ELF-1 (cell line): ENCODE data around the gene ZNF343.
A peak's percentile ranks its signal among the peaks of the same experiment; 100 is the strongest.
"Not testable (repeated sequence)": the region's sequence is repeated elsewhere in the genome, so short reads cannot be mapped to it uniquely, and the experiment has no call there.

Experiments used
- DNase-seq: peaks from one replicate; pipeline ENCODE4 v3.0.0-alpha.2; 2016; ENCODE audit warnings: low read depth, low spot score

ZNF343 gene

GRCh38 chr20:2521369-2522305 lies 12.9 kb upstream of the ZNF343 start:
- peak; percentile 31 for DNase-seq

- DNase-seq: no peak
Observed at GRCh38 chr20:2520617-2521016, 11.9 kb upstream of the ZNF343 start.

- no peak for DNase-seq
Observed at GRCh38 chr20:2519115-2519809, 10.5 kb upstream of the ZNF343 start.

GRCh38 chr20:2518558-2518957 lies 9.8 kb upstream of the ZNF343 start:
- DNase-seq: no peak

- DNase-seq: no peak
Observed at GRCh38 chr20:2518096-2518495, 9.4 kb upstream of the ZNF343 start.

- no peak for DNase-seq
Observed at GRCh38 chr20:2516399-2516798, 7.7 kb upstream of the ZNF343 start.

GRCh38 chr20:2515203-2515602 lies 6.5 kb upstream of the ZNF343 start:
- no peak for DNase-seq

- DNase-seq: peak; percentile 43
Observed at GRCh38 chr20:2509794-2510193, 1.1 kb upstream of the ZNF343 start.

GRCh38 chr20:2509468-2509781 lies 710 bp upstream of the ZNF343 start:
- no peak for DNase-seq

- peak; percentile 14 for DNase-seq
Observed at GRCh38 chr20:2507875-2508630, 662 bp downstream of the ZNF343 start.

- DNase-seq: no peak
Observed at GRCh38 chr20:2507464-2507863, 1.3 kb downstream of the ZNF343 start.

GRCh38 chr20:2506426-2506825 lies 2.3 kb downstream of the ZNF343 start:
- not testable (repeated sequence) for DNase-seq

GRCh38 chr20:2504803-2505202 lies 3.9 kb downstream of the ZNF343 start:
- DNase-seq: not testable (repeated sequence)

GRCh38 chr20:2502808-2503384 lies 5.8 kb downstream of the ZNF343 start:
- DNase-seq: not testable (repeated sequence)

GRCh38 chr20:2485661-2486060 lies 23.1 kb downstream of the ZNF343 start:
- no peak for DNase-seq

- no peak for DNase-seq
Observed at GRCh38 chr20:2485080-2485479, 23.6 kb downstream of the ZNF343 start.

GRCh38 chr20:2483504-2483903 lies 25.2 kb downstream of the ZNF343 start:
- DNase-seq: no peak

- no peak for DNase-seq
Observed at GRCh38 chr20:2480381-2480780, 28.3 kb downstream of the ZNF343 start.

- DNase-seq: no peak
Observed at GRCh38 chr20:2476742-2477615, 31.7 kb downstream of the ZNF343 start.

GRCh38 chr20:2475850-2476741 lies 32.6 kb downstream of the ZNF343 start:
- DNase-seq: no peak
